CD4-positive, CD25-positive, alpha-beta regulatory T cell (primary cell): ENCODE results near the gene MBD6. TPM values are rescaled to one million over a fixed set of nuclear protein-coding genes. Genes with fewer than 3 reads are reported as not detected.

Experiments used
- ATAC-seq, 2 donors: fragments of 150-1000 bp; cut with Tn5 transposase; one replicate each; pipeline ENCODE4 v1.10.0; 2021; ENCODE audit warnings: low read depth in 2 of 2, moderate number of reproducible peaks in 2 of 2, moderate library complexity in 1 of 2
- DNase-seq, 3 donors: peaks; one replicate each; pipeline versions ENCODE4 v3.0.0 to v3.0.0-alpha.2; 2012 to 2022; ENCODE audit warnings: mixed read lengths in 1 of 3
- H3K27ac ChIP-seq: one replicate; pipeline ENCODE4 v1.7.0; 2013; ENCODE audit warnings: mild to moderate bottlenecking, low read length; ENCODE audit not compliant: insufficient read depth, poor library complexity, severe bottlenecking
- H3K27me3 ChIP-seq: one replicate; pipeline ENCODE4 v1.7.0; 2013; ENCODE audit warnings: low read length; ENCODE audit not compliant: control insufficient read depth, insufficient read depth
- H3K36me3 ChIP-seq: one replicate; pipeline ENCODE4 v1.7.0; 2013; ENCODE audit warnings: mild to moderate bottlenecking, low read length, moderate library complexity; ENCODE audit not compliant: control insufficient read depth, insufficient read depth
- H3K4me1 ChIP-seq: 2 replicates; pipeline ENCODE4 v1.7.0; 2013; ENCODE audit warnings: mild to moderate bottlenecking, low read length; ENCODE audit not compliant: insufficient read depth, control insufficient read depth, poor library complexity, severe bottlenecking
- H3K4me3 ChIP-seq: one replicate; pipeline ENCODE4 v1.7.0; 2013; ENCODE audit warnings: low read depth, mild to moderate bottlenecking, low read length, moderate library complexity
- H3K9me3 ChIP-seq, 2 experiments: 1 replicate in 1 of 2; 2 replicates in 1 of 2; pipeline ENCODE4 v1.7.0; 2013; ENCODE audit warnings: low read length in 2 of 2, mild to moderate bottlenecking in 1 of 2, moderate library complexity in 1 of 2; ENCODE audit not compliant: control insufficient read depth in 2 of 2
- H3K27ac Mint-ChIP-seq, 3 donors: one replicate each; pipeline ENCODE4 v1.8.0; 2020 to 2022; ENCODE audit warnings: mild to moderate bottlenecking in 3 of 3, mixed read lengths in 3 of 3, moderate library complexity in 2 of 3
- H3K27me3 Mint-ChIP-seq: one replicate; pipeline ENCODE4 v1.8.0; 2022; ENCODE audit warnings: mild to moderate bottlenecking, mixed read lengths
- H3K36me3 Mint-ChIP-seq: one replicate; pipeline ENCODE4 v1.8.0; 2020; ENCODE audit warnings: mixed read lengths
- H3K4me1 Mint-ChIP-seq, 4 donors: one replicate each; pipeline ENCODE4 v1.8.0; 2020 to 2022; ENCODE audit warnings: mixed read lengths in 4 of 4, mild to moderate bottlenecking in 1 of 4
- H3K4me3 Mint-ChIP-seq, 4 donors: one replicate each; pipeline ENCODE4 v1.8.0; 2020 to 2022; ENCODE audit warnings: mild to moderate bottlenecking in 4 of 4, mixed read lengths in 4 of 4, moderate library complexity in 3 of 4
- H3K9me3 Mint-ChIP-seq, 7 donors: one replicate each; pipeline ENCODE4 v1.8.0; 2020 to 2022; ENCODE audit warnings: mixed read lengths in 7 of 7, mild to moderate bottlenecking in 3 of 7, moderate library complexity in 2 of 7
- polyA plus RNA-seq, 4 donors: library from polyadenylated mRNA; unstranded; fragments of 300-500 nt; fragmentation: Illumina TruSeq; gene quantifications; one replicate each; pipeline ENCODE4 v1.2.3, GENCODE V29; 2021
- total RNA-seq: library from RNA; stranded (reverse); gene quantifications from one replicate; pipeline ENCODE4 v1.2.3, GENCODE V29; 2022

MBD6 gene
- total and polyA plus RNA-seq, 5 donors from 2014 or later, result 1.8 to 104 (median 2.3) TPM

DNA sequence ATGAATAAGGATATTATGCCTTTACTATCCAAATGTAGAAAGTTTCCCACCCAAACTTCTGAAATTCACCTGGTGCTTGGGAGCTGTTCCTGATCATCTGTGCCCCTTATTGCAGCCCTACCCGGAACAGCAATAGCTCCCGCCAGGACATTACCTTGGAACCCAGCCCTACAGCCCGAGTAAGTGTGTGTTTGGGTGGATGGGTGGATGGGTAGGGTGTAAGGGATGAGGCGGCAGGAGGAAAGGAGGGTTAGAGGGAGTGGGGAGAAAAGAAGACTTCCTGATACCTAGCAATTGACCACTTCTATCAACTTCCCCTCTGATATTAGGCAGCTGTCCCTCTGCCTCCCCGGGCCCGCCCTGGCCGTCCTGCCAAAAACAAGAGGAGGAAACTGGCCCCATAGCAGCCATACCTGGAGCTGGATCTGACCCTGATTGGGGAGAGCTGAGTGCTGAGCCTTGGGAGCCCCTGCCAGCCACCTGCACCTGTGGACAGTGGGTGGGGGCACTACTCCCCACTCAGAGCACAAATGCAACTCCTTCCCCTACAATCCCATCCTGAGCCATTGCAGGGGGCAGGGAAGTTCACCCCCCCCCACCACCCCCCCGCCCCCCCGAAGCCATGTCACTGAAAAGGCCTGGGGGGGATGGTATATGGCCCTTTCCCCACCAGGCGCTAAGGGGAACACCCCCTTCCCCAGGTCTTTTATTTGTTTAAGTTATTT lies 6.4 kb downstream of the MBD6 start:
- ATAC-seq, result no peak

DNA sequence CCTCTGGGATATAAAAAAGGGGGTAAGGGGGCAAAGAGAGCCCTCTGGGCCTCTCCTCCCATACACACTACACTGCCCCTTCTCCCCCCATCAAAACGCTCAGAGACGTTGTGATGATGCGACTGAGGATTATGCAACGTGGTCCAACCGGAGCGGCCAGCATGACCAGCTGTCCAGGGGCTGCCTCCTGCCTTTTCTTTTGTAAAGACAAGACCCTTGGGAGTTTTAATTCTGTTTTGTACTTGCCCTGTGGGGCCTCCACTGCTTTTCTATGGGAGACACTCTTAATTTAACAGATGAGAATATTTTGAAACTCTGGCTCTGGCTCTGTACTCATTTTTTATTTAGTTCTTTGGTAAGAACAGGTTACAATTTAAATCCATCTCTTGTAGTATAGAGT lies 7.2 kb downstream of the MBD6 start:
- Histone ChIP-seq H3K4me3 (no peak overlapping the region), H3K9me3 (no peaks in the 10 kb centered on the region), H3K4me1 (peaks cover 2% of the 10 kb centered on the region), H3K27me3 (no peaks in the 10 kb centered on the region), H3K27ac (no peak overlapping the region), H3K36me3 (peaks cover 76% of the 10 kb centered on the region)
- no peak for ATAC-seq
- peak overlapping the region in 1 of 4 donors; percentile 48 for H3K4me3 Mint-ChIP-seq
- H3K27me3 Mint-ChIP-seq, result no peaks in the 10 kb centered on the region
- H3K27ac Mint-ChIP-seq, result peak overlapping the region; percentile 26 to 51 (median 41)
- H3K4me1 Mint-ChIP-seq, result peaks cover 0 to 13% (median 6%) of the 10 kb centered on the region in 4 donors
- no peaks in the 10 kb centered on the region for H3K9me3 Mint-ChIP-seq
- no peak for DNase-seq
- H3K36me3 Mint-ChIP-seq, result peaks cover 24% of the 10 kb centered on the region

More for the DNA sequence above, 6.4 kb downstream of the MBD6 start:
- Histone ChIP-seq H3K4me3 (no peak overlapping the region), H3K36me3 (peaks cover 69% of the 10 kb centered on the region), H3K27ac (no peak overlapping the region), H3K4me1 (peaks cover 10% of the 10 kb centered on the region), H3K27me3 (no peaks in the 10 kb centered on the region), H3K9me3 (no peaks in the 10 kb centered on the region)
- Mint-ChIP-seq H3K36me3 (peaks cover 19% of the 10 kb centered on the region), H3K27me3 (no peaks in the 10 kb centered on the region), H3K4me3 (no peak overlapping the region), H3K9me3 (no peaks in the 10 kb centered on the region), H3K4me1 (peaks cover 0 to 21% (median 12%) of the 10 kb centered on the region in 4 donors), H3K27ac (peak overlapping the region in 1 of 3 donors; percentile 51)
- DNase-seq, result no peak

DNA sequence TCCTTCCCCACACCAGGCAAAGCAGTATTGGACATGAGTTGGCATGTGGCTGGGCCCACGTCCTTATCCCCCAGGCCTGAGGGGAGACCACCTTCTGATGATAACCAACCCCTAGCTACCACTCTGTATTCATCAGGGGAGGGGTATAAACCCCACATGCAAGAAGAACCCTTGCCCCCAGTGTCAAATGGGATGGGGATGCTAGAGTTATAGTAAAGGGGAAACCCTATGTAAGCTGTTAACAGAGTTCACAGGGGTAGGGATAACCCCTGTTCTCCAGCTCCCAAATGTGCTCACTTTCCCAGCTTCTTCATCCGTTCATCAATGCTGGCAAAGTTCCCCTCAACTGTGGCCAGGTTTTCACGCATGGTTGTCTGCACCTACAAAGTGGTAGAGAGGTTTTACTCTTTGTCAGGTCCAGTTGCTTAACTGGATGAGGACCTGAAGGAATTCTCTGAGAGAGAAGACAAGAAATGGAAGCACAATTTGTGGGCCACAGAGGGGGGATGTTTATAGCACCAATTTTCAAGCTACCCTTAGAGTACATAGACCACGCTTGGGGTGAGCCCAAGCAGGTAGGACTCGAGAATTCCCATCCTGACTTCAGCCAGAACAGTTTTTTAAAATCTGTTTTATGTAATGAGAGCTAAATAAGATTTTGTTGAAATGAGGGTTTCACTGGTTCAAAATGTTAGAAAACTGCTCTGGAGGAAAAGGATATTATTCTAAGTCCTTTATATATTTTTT lies 7.9 kb downstream of the MBD6 start:
- no peaks in the 10 kb centered on the region for H3K9me3 ChIP-seq
- no peaks in the 10 kb centered on the region for H3K4me1 ChIP-seq
- H3K4me3 Mint-ChIP-seq, result no peak overlapping the region
- no peaks in the 10 kb centered on the region for H3K27me3 ChIP-seq
- H3K27ac ChIP-seq, result no peak overlapping the region
- DNase-seq (no peak), ATAC-seq (no peak)
- peaks cover 0 to 9% (median 5%) of the 10 kb centered on the region in 4 donors for H3K4me1 Mint-ChIP-seq
- H3K27me3 Mint-ChIP-seq, result no peaks in the 10 kb centered on the region
- peak overlapping the region in 1 of 3 donors; percentile 41 for H3K27ac Mint-ChIP-seq
- H3K36me3 ChIP-seq, result peaks cover 79% of the 10 kb centered on the region
- peaks cover 31% of the 10 kb centered on the region for H3K36me3 Mint-ChIP-seq
- no peak overlapping the region for H3K4me3 ChIP-seq
- no peaks in the 10 kb centered on the region for H3K9me3 Mint-ChIP-seq

DNA sequence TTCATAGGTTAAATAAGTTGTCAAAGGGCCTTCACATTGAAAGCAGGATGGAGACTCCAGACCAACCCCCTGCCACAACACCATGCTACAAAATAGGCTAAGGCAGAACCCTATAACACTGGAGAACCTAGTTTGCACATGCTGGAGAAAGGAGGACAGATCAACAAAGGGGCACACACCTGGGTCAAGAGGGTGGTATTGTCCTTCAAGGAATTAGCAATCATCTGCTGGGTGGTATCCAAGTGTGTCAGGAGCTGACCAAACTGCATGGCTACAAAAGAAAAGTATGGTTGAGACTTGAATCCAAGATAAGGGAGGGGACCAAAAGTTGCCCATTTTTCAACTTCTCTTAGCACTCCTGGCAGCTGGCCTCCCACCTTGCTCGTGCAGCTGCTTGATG lies 9.2 kb downstream of the MBD6 start:
- Histone ChIP-seq H3K4me1 (no peaks in the 10 kb centered on the region), H3K27me3 (no peaks in the 10 kb centered on the region), H3K27ac (no peak overlapping the region), H3K9me3 (no peaks in the 10 kb centered on the region), H3K36me3 (peaks cover 79% of the 10 kb centered on the region), H3K4me3 (no peak overlapping the region)
- Mint-ChIP-seq H3K4me3 (peak overlapping the region in 1 of 4 donors; percentile 12), H3K36me3 (peaks cover 33% of the 10 kb centered on the region), H3K4me1 (peaks cover 0 to 9% (median 2%) of the 10 kb centered on the region in 4 donors), H3K9me3 (no peaks in the 10 kb centered on the region), H3K27me3 (no peaks in the 10 kb centered on the region), H3K27ac (peak overlapping the region in 1 of 3 donors; percentile 26)
- no peak for DNase-seq
- ATAC-seq, result no peak

DNA sequence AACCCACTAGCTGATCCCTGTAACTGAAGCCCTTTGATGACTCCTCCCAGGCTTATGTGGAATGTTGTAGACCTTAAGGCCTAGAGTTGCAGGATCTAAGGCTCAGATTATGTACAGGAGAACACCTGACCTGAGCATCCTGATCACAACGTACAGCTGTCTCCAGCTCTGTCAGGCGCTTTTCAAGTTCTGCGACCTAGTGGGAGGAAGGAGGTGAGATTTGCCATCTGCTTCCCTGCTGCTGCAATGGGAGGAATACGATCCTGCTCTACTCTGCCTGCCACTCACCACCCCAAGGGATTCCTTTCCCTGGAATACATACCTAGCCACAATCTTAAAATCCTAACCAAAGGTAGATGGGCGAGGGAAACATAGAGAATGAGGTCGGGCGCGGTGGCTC lies 10.5 kb downstream of the MBD6 start:
- Histone ChIP-seq H3K36me3 (peaks cover 72% of the 10 kb centered on the region), H3K27me3 (no peaks in the 10 kb centered on the region), H3K4me3 (no peak overlapping the region), H3K4me1 (no peaks in the 10 kb centered on the region), H3K27ac (no peak overlapping the region), H3K9me3 (no peaks in the 10 kb centered on the region)
- DNase-seq (no peak), ATAC-seq (no peak)
- Mint-ChIP-seq H3K4me3 (no peak overlapping the region), H3K27me3 (no peaks in the 10 kb centered on the region), H3K36me3 (peaks cover 44% of the 10 kb centered on the region), H3K9me3 (no peaks in the 10 kb centered on the region), H3K27ac (peak overlapping the region in 1 of 3 donors; percentile 51), H3K4me1 (peaks cover 0 to 9% (median 4%) of the 10 kb centered on the region in 4 donors)

DNA sequence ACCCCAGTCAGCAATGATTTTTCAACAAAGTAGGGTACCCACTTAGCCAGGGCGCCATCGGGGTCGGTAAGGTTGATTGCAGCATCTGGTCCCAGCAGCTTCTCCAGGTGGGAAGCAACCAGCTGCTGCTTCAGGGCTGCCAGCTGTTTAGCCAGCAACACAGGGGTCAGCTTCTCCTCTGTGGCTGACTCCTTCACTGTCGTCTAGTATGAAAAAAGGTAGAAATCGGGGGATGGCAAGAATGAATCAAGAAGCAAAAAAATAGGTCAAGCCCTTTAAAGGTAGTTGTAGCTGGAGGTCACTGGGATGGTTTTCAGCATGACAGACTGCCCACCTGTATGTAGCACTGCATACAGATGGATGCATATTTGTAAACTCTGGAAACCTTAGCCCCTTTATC lies 11.6 kb downstream of the MBD6 start:
- no peaks in the 10 kb centered on the region for H3K27me3 Mint-ChIP-seq
- peaks cover 0 to 9% (median 4%) of the 10 kb centered on the region in 4 donors for H3K4me1 Mint-ChIP-seq
- H3K4me3 Mint-ChIP-seq, result no peak overlapping the region
- no peak for DNase-seq
- Histone ChIP-seq H3K36me3 (peaks cover 66% of the 10 kb centered on the region), H3K4me3 (no peak overlapping the region), H3K27me3 (no peaks in the 10 kb centered on the region), H3K4me1 (no peaks in the 10 kb centered on the region), H3K27ac (no peak overlapping the region), H3K9me3 (no peaks in the 10 kb centered on the region)
- H3K27ac Mint-ChIP-seq, result peak overlapping the region in 1 of 3 donors; percentile 20
- ATAC-seq, result no peak
- H3K36me3 Mint-ChIP-seq, result peaks cover 53% of the 10 kb centered on the region
- no peaks in the 10 kb centered on the region for H3K9me3 Mint-ChIP-seq

DNA sequence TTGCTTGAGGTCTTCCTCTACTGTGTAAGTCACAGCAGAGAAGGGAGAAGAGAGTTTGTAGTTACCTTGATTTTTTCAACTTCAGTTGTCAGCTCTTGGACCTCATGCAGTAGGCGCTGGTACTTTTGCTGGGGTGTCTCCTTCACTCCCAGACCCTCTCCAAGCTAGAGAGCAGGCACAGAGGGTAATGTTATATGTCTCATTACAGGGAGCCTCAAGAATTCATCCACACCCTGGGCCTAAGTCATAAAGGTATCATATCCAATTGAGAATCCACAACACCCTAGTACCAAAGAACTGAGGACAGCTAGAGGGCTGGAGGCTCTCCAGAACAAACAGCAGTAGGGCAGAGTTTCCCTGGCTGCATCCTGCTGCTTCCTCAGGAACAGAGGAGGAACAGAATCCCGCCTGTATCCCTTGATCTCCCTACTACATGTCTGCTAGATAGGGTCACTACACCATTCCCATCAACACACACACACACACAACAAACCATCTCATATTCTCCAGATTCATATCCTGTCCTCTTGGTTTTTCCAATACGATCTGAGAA lies 12.4 kb downstream of the MBD6 start:
- Mint-ChIP-seq H3K4me1 (peaks cover 0 to 3% (median under 1%) of the 10 kb centered on the region in 4 donors), H3K27ac (peak overlapping the region in 1 of 3 donors; percentile 72), H3K4me3 (peak overlapping the region in 1 of 4 donors; percentile 43), H3K36me3 (peaks cover 49% of the 10 kb centered on the region), H3K9me3 (no peaks in the 10 kb centered on the region), H3K27me3 (no peaks in the 10 kb centered on the region)
- H3K9me3 ChIP-seq, result no peaks in the 10 kb centered on the region
- H3K4me3 ChIP-seq, result no peak overlapping the region
- no peaks in the 10 kb centered on the region for H3K4me1 ChIP-seq
- DNase-seq (no peak), ATAC-seq (no peak)
- no peaks in the 10 kb centered on the region for H3K27me3 ChIP-seq
- peaks cover 63% of the 10 kb centered on the region for H3K36me3 ChIP-seq
- no peak overlapping the region for H3K27ac ChIP-seq
